Measurements from ENCODE around the gene GTF2E1.
A peak's percentile ranks its signal among the peaks of the same experiment; 100 is the strongest.
"Not testable (repeated sequence)": the region's sequence is repeated elsewhere in the genome, so short reads cannot be mapped to it uniquely, and the experiment has no call there.

The GTF2E1 gene

DNA sequence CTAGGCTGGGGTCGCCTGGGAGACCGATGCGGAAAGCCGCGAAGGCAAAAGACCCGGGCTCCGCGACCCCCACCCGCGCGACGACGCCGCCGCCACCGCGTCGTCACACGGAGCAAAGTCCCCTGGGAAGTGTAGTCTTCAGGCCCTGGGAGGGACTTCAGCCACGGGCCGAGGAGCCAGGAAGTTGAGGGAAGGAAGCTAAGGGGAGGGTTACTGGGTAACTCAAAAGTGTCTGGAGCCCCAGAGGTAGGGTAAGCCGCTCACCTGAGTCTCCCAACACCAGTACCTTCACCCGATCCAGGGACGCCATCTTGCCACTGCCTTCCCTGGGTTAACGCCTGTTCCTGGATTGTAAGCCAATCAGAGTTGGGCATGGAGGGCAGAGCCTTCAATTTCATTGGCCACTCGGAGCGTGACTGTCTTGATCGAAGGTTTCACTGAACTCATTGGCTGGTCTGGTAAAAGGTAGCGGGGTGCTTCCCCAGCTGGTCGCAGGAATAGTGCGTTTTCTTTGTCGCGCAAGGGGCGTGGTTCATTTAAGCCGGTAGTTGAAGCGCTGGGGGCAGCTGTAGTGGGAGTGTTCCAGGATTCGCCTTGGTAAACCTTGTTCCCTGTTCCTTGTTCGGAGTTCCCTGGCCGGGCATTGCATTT, at the start of gene GTF2E1, which contains the start of gene RABL3:
Gene GTF2E1, plus strand, starts transcription at position 547 of the 651 bp plus-strand sequence. CDS start 7,809 bp downstream, outside the sequence.
Gene RABL3, minus strand, starts transcription at position 319 of the 651 bp plus-strand sequence. Its CDS starts 9 bp downstream, at position 310.
- DNase-seq (ENCODE audit: low read depth in 3 of 3) = peak; percentile 84 to 95 (median 92)

GRCh38 chr3:120693439-120694171, 48.9 kb upstream of the GTF2E1 start:
- no peak for DNase-seq (ENCODE audit: low read depth in 3 of 3)

DNA sequence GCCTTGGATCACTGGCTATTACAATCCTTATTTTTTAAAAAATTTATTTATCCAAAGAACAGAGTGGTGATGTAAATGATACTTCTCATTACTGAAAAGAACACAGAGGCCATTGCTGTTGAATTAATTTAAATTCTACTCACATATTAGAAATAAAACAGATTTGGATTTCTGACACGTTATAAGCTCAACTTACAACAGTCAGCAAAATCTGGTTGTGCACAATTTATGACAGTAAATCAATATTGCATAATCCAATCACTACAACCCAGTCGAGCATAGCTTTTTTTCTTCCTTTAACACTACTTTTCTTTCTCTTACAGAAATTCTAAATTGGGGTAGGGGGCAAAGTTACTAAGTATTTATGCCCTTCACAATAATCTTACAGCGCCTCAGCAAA, 43.2 kb upstream of the GTF2E1 start:
- no peak for DNase-seq (ENCODE audit: low read depth in 3 of 3)

DNA sequence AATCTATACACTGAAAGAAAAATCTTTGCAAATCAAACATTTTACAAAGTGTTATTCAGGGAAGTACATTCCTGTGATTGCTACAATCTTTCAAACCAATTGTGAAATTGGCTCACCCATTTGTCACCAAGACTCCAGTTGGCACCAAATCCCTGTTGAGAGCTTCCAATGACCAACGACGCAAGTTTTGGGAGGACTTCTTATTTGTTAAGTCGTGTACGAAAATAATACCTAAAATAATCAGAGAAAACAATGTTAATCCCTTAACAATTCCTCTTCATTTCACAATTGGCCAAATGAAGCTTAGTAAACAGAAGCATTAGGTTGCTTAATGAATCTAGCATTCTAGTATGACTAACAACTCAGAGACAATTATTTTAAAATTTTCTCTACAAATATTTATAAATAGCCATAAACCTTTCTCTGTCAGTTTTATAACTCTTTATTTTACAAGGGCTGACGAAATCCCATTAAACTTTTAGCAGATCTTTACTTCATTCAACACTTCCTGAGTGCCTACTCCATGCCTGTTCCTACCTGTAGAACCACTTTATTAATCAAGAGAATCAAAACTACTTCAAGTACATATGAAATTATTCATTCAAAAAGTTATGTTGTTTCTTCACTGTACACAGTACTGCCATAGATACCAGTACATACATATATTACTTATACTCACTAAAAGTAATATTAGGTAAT, 36.5 kb upstream of the GTF2E1 start:
- DNase-seq (ENCODE audit: low read depth in 3 of 3) = no peak

DNA sequence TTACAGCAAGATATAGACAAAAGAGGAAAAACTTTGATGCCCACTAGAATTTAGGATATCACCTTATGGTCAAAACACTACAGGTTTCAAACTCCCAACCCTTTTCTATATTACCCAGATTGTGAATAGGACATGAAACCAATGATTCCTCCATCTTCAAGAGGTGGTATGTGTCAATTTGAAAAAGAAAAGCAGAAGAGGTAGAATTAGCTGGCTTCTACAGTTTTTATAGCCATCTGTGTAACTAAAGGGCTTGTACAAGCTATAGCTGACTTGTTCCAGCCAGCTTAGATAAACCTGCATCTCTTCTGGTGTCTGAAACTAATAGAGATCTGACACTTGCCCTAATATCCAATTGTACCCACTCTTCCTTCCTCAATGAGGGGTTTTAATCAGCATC, 35.6 kb upstream of the GTF2E1 start:
- no peak for DNase-seq (ENCODE audit: low read depth in 3 of 3)

DNA sequence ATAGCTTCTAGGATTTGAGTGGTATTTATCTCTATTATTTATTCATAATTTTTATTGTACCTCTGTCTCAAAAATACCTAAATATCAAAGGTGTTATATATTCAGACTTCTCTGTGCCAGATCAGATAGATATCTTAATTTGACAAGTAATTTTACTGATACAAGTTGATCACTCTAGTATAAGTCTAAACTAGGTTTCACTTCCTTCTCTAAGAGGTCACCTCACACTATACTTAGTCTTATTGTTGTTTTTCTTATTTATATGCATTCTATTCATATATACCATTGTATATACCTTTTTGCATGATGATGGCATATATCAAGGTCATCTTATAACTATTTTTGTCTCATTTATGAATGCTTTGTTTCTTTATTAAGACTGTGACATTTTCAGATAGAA, 34.1 kb upstream of the GTF2E1 start:
- DNase-seq (ENCODE audit: low read depth in 3 of 3) = no peak

DNA sequence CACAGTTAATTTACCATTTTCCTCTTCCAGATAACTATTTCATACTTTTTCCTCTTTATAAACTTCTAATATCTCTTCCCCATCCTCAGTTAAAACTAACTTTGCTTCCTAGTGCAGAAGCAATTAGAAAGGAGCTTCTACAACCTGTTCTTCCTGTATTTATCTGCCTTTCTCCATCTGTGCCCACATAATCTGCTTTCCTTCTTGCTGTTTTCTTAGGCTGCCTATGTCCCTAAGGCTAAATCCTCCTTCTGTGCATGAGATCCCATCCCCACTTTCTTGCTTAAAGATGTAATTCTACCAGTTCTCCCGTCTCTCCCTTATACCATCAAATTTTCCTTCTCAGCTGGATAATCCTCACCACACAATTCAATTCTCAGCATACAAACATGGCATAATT, 32.2 kb upstream of the GTF2E1 start:
- DNase-seq (ENCODE audit: low read depth in 3 of 3) = no peak

DNA sequence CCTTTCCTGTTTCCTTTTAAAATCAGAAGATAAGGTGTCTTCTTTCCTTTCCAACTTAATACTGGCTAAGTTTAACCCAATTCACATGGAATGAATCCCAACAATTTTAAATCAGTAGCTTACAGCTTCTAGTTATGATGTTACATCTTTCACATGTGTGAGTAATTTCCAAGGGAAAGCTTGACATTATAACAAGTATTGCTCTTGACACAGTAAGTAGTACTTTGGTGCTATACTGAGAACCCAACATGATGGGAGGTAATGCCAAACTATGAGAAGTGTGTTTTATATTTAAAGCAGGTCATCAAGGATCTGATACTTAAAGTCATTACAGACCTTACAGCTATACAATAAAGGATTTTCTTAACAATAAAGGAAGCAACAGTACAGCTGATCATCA, 29.3 kb upstream of the GTF2E1 start:
- no peak for DNase-seq (ENCODE audit: low read depth in 3 of 3)

DNA sequence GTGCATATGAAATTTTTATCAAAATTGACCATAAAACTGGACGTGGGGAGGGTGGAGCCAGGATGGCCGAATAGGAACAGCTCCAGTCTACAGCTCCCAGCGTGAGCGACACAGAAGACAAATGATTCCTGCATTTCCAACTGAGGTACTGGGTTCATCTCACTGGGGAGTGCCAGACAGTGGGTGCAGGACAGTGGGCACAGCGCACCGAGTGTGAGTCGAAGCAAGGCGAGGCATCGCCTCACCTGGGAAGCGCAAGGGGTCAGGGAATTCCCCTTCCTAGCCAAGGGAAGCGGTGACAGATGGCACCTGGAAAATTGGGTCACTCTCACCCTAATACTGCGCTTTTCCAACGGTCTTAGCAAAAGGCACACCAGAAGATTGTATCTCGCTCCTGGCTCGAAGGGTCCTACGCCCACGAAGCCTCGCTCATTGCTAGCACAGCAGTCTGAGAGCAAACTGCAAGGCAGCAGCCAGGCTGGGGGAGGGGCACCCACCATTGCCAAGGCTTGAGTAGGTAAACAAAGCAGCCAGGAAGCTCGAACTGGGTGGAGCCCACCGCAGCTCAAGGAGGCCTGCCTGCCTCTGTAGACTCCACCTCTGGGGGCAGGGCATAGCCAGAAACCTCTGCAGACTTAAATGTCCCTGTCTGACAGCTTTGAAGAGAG, 23.2 kb upstream of the GTF2E1 start:
- DNase-seq (ENCODE audit: low read depth in 3 of 3) = peak in 2 of 3 experiments; percentile 27 to 38

- DNase-seq (ENCODE audit: low read depth in 3 of 3) = no peak
These were observed 15.8 kb upstream of the GTF2E1 start for GRCh38 chr3:120726791-120727190.

- DNase-seq (ENCODE audit: low read depth in 3 of 3) = no peak
These were observed 11.7 kb upstream of the GTF2E1 start for GRCh38 chr3:120730576-120731542.

DNA sequence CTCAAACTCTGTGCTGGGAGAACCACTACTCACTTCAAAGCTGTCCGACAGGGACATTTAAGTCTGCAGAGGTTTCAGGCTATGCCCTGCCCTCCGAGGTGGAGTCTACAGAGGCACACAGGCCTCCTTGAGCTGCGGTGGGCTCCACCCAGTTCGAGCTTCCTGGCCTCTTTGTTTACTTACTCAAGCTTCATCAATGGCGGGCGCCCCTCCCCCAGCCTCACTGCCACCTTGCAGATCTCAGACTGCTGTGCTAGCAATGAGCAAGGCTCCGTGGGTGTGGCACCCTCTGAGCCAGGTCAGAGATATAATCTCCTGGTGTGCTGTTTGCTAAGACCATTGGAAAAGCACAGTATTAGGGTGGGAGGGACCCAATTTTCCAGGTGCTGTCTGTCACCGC, 4.5 kb upstream of the GTF2E1 start:
- not testable (repeated sequence) for DNase-seq (ENCODE audit: low read depth in 3 of 3)

DNA sequence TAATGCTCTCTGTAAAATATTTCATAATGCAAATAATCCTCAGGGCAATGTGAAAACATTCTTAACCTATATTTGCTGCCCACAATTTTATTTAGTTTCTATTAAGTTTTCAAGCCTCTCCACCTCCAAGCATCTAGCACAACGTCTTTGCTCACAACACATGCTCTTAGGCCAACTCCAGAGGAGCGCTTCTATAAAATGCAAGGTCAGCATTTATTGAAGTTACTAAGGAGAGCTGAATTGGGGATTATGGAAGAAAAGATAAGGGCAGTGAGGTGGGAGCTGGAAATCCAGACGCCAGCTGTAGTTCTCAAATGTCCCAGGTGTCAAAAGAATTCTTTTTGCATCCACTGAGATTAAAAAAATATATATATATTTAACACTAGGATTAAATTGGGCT, 1.2 kb upstream of the GTF2E1 start:
- no peak for DNase-seq (ENCODE audit: low read depth in 3 of 3)

- DNase-seq (ENCODE audit: low read depth in 3 of 3) = no peak
These were observed 727 bp upstream of the GTF2E1 start for GRCh38 chr3:120741837-120742197.

DNA sequence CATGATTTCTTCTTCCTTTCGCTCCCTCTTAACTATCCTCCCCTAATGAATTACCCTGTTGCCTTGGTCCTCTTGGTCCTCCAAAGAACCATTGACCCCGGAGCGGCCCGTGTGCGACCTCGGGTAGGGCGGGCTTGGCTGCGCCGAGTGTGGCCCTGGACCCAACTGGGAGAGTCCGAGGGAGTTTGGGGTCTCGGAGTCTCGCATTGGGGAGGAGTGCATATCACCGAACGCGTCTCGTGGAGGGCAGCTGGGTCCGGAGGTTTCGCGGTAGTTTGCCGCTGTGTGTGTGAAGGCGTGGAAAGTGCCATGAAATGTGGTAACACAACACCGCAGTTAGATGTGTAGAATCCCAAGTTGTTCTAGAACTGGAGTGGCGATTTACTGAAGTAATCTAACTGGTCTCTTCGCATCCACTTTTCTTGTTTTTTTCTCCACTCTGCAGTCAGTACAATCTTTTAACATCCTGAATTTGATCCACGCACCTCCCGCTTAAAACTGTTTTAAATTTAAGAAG, 363 bp downstream of the GTF2E1 start:
- DNase-seq (ENCODE audit: low read depth in 3 of 3) = no peak

DNA sequence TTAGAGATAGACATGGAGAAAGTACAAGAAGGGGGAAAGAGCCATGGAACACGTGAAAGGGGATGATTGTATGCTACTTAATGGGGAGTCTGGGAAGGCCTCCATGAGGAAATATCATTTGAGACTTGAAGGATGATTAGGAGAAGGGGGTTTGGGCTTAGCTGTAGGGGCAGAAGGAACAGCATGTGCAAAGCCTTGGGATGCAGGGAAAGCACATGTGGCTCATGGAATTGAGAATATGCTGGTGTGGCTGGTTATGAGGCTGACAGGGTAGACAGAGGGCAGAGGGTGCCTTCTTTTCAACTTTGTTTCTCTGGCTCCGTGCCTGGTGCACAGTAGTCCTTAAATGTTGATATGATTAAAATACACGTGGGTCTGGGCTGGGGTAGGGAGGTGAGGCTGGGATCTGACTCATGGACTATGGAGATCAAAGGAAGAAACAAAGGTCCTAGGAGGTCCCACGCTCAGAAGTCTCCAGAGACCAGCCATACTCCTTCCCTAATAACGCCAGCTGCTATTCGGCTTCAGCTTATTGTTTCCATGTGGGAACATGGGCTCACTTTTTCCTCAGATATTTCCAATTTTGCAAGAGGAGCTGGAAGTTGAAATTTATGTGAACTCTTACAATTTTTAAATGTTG, 1.1 kb downstream of the GTF2E1 start:
- no peak for DNase-seq (ENCODE audit: low read depth in 3 of 3)

DNA sequence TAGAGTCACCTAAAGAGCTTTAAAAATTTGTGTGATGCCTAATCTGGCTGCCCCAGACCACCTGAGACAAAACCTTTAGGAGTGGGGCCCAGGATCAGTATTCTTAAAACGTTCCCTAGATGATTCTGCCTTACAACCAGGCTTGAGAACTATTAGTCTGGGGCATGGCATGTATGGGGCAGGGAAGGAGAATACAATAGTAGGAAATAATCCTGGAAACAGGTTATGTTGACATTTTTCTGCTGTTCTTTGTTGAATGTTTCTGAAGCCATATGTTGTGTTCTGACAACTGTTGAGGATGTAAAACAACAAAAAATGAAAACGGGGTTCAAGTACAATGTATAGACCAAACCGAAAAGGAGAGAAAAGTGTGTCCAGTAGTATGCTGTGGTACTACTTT, 2.9 kb downstream of the GTF2E1 start:
- DNase-seq (ENCODE audit: low read depth in 3 of 3) = no peak

DNA sequence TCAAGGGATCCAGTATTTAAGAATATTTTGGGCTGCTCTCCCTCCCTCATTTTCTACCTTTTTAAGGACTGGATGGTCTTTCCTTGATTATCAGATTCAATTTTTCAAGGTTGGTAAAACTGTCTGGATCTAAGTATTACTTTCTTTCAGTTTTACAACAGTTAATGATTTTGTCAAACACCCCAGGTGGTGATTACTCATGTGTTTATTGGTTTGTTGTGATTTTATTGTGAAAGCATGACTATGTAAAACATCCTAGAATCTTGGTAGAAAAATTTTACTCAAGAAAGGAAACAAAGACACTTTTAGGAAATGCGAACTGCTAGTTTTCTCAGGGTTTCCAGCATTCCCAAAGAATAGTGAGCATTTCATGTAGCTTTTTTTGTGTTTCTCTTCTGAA, 7.3 kb downstream of the GTF2E1 start:
- DNase-seq (ENCODE audit: low read depth in 3 of 3) = no peak

- DNase-seq (ENCODE audit: low read depth in 3 of 3) = no peak
These were observed 9.7 kb downstream of the GTF2E1 start for GRCh38 chr3:120752230-120752629.

- no peak for DNase-seq (ENCODE audit: low read depth in 3 of 3)
These were observed 10.3 kb downstream of the GTF2E1 start for GRCh38 chr3:120752865-120753264.
